Spleen (tissue), 11 donors: ENCODE results near the gene ITGB4. TPM values are rescaled to one million over a fixed set of nuclear protein-coding genes. Genes with fewer than 3 reads are reported as not detected.

Source experiments
- DNase-seq: peaks from one replicate; pipeline ENCODE4 v3.0.0-alpha.2; 2020
- H3K27ac ChIP-seq, 8 donors: fragments of 200-600 bp; sonication (generic) in 7 of 8; 1 replicate in 4 of 8; 2 replicates in 4 of 8; pipeline versions ENCODE4 v1.5.0 to v1.8.0; 2016 to 2021; ENCODE audit warnings: inconsistent platforms in 4 of 8, mild to moderate bottlenecking in 4 of 8, moderate library complexity in 1 of 8
- H3K27me3 ChIP-seq, 7 donors: fragments of 200-600 bp; sonication (generic) in 6 of 7; replicated peaks in 1 of 7; 1 replicate in 4 of 7; 2 replicates in 3 of 7; pipeline versions ENCODE4 v1.5.0 to v1.8.0; 2016 to 2021; ENCODE audit warnings: inconsistent platforms in 3 of 7, mild to moderate bottlenecking in 1 of 7
- H3K36me3 ChIP-seq, 6 donors: fragments of 200-600 bp; sonication (generic) in 5 of 6; 1 replicate in 4 of 6; 2 replicates in 2 of 6; pipeline versions ENCODE4 v1.5.0 to v1.8.0; 2016 to 2021; ENCODE audit warnings: inconsistent platforms in 2 of 6
- H3K4me1 ChIP-seq, 6 donors: fragments of 200-600 bp; sonication (generic) in 5 of 6; 1 replicate in 3 of 6; 2 replicates in 3 of 6; pipeline versions ENCODE4 v1.5.0 to v1.8.0; 2016 to 2021; ENCODE audit warnings: inconsistent platforms in 3 of 6
- H3K4me3 ChIP-seq, 8 donors: fragments of 200-600 bp; sonication (generic) in 7 of 8; 1 replicate in 4 of 8; 2 replicates in 4 of 8; pipeline versions ENCODE4 v1.5.0 to v1.8.0; 2016 to 2021; ENCODE audit warnings: inconsistent platforms in 4 of 8, mild to moderate bottlenecking in 4 of 8, moderate library complexity in 2 of 8
- H3K9me3 ChIP-seq, 8 donors: fragments of 200-600 bp; sonication (generic) in 7 of 8; 1 replicate in 4 of 8; 2 replicates in 4 of 8; pipeline versions ENCODE4 v1.5.0 to v1.8.0; 2016 to 2021; ENCODE audit warnings: inconsistent platforms in 4 of 8
- CTCF ChIP-seq, 11 experiments: fragments of 200-600 bp in 7 of 11; fragments of 450-650 bp in 4 of 11; sonication (generic) in 4 of 11; IDR thresholded peaks in 8 of 11; conservative IDR thresholded peaks in 3 of 11; 1 replicate in 7 of 11; 2 replicates in 4 of 11; pipeline versions ENCODE4 v1.4.0 to v1.8.0; 2016 to 2021; ENCODE audit warnings: antibody characterized with exemption in 11 of 11, inconsistent platforms in 4 of 11, mild to moderate bottlenecking in 1 of 11
- POLR2A ChIP-seq, 3 donors: fragments of 450-650 bp; IDR thresholded peaks; one replicate each; pipeline ENCODE4 v1.5.1; 2017; ENCODE audit warnings: antibody characterized with exemption in 3 of 3, mild to moderate bottlenecking in 1 of 3
- POLR2AphosphoS5 ChIP-seq, 3 donors: sonication (generic); formaldehyde crosslinking; IDR thresholded peaks; one replicate each; pipeline ENCODE4 v1.5.1; 2017; ENCODE audit warnings: antibody characterized with exemption in 3 of 3
- WGBS, 5 donors: extraction: QIAGEN DNeasy Blood & Tissue Kit in 3 of 5; methylation state at CpG; one replicate each; pipeline versions ENCODE4 v1.1.5 to v1.1.7; 2013 to 2018; 5-methylcytosine and 5-hydroxymethylcytosine counted together
- intact Hi-C: fragments of 100-400 bp; cut with DNase I; formaldehyde crosslinking; loops from one replicate; pipeline ENCODE4 v1.15.0; 2023; ENCODE audit warnings: low total_unique reads
- polyA plus RNA-seq, 3 donors: library from polyadenylated mRNA; stranded (reverse); fragments of 200-250 nt; gene quantifications; one replicate each; pipeline ENCODE4 v1.2.1, GENCODE V29; 2013
- total RNA-seq, 7 donors: library from RNA; depleted of rRNA in 3 of 7; stranded (reverse); fragments of >200 nt in 3 of 7; fragmentation: NEBNext Ultra II Directional in 4 of 7; extraction: Animal tissue kit (Norgen Biotek cat#: 25700) in 4 of 7; gene quantifications; one replicate each; pipeline versions ENCODE4 v1.1.0 to v1.2.1, GENCODE V29; 2016 to 2021
- donor health status: healthy with polysubstance abuse.
- donor health status: DM: no; HTN: no; CAD: no; lungs with moderate emphysema.
- donor health status: DM: no; HTN: no; CAD: no.
- donor health status: Bipolar disorder and iron deficiency.
- donor health status: healthy.
- donor health status: DM: no; HTN: no; CAD: no.
- donor health status: DM: yes; HTN: yes; CAD: no.

Gene ITGB4
- total and polyA plus RNA-seq, 10 donors: 16.6 to 205 (median 82.6) TPM

- TF ChIP-seq CTCF (IDR thresholded peaks at IDR 0.05 in 8 of 11, conservative IDR thresholded peaks at IDR 0.05 in 3 of 11): no peak
- TF ChIP-seq POLR2AphosphoS5 (IDR thresholded peaks at IDR 0.05): peak in 2 of 3 donors; percentile 9 to 25
- peaks cover 0 to 23% (median 6%) of the 10 kb centered on the region in 6 donors for H3K4me1 ChIP-seq
- intact Hi-C loops: no loop called here
- H3K27me3 ChIP-seq: no peaks in the 10 kb centered on the region
- H3K36me3 ChIP-seq: peaks cover 5 to 88% (median 83%) of the 10 kb centered on the region in 6 donors
- H3K27ac ChIP-seq: no peak overlapping the region
- DNase-seq: no peak
- no peak overlapping the region for H3K4me3 ChIP-seq
- WGBS, 5 donors: 85 to 94% (median 90%) methylated on average over 24 to 27 of the region's 27 CpGs
- H3K9me3 ChIP-seq: no peaks in the 10 kb centered on the region
These were observed 16.0 kb upstream of the ITGB4 start for GRCh38 chr17:75704963-75705875.

- H3K27me3 ChIP-seq: no peaks in the 10 kb centered on the region
- intact Hi-C loops: no loop called here
- no peak for TF ChIP-seq CTCF (IDR thresholded peaks at IDR 0.05 in 8 of 11, conservative IDR thresholded peaks at IDR 0.05 in 3 of 11)
- TF ChIP-seq POLR2A (IDR thresholded peaks at IDR 0.05): no peak
- peak in 1 of 3 donors; percentile 35 for TF ChIP-seq POLR2AphosphoS5 (IDR thresholded peaks at IDR 0.05)
- 89 to 98% (median 93%) methylated on average over 12 to 20 of the region's 20 CpGs for WGBS, 5 donors
- H3K27ac ChIP-seq: peak overlapping the region in 7 of 8 donors; percentile 23 to 84 (median 80)
- H3K4me3 ChIP-seq: no peak overlapping the region
- H3K9me3 ChIP-seq: no peaks in the 10 kb centered on the region
- H3K36me3 ChIP-seq: peaks cover 5 to 78% (median 73%) of the 10 kb centered on the region in 6 donors
- H3K4me1 ChIP-seq: peaks cover 0 to 21% (median 5%) of the 10 kb centered on the region in 6 donors
- no peak for DNase-seq
These were observed 15.1 kb upstream of the ITGB4 start for GRCh38 chr17:75706042-75706728.

GRCh38 chr17:75707079-75707571 lies 14.1 kb upstream of the ITGB4 start:
- WGBS, 5 donors: 51 to 72% (median 60%) methylated on average over 11 to 12 of the region's 12 CpGs
- H3K27ac ChIP-seq: peak overlapping the region; percentile 23 to 84 (median 80)

More at GRCh38 chr17:75707079-75707571, 14.1 kb upstream of the ITGB4 start:
- intact Hi-C loops: no loop called here
- Histone ChIP-seq H3K9me3 (no peaks in the 10 kb centered on the region), H3K27me3 (no peaks in the 10 kb centered on the region), H3K4me3 (no peak overlapping the region), H3K36me3 (peaks cover 5 to 69% (median 63%) of the 10 kb centered on the region in 6 donors), H3K4me1 (peaks cover 0 to 21% (median 5%) of the 10 kb centered on the region in 6 donors)
- TF ChIP-seq POLR2A (IDR thresholded peaks at IDR 0.05) (no peak), CTCF (IDR thresholded peaks at IDR 0.05 in 8 of 11, conservative IDR thresholded peaks at IDR 0.05 in 3 of 11) (no peak), POLR2AphosphoS5 (IDR thresholded peaks at IDR 0.05) (peak; percentile 83 to 84 (median 84))
- DNase-seq: peak; percentile 87
